ENCODE data around the gene EGFR. TPM values are rescaled to one million over a fixed set of nuclear protein-coding genes. Genes with fewer than 3 reads are reported as not detected.

The EGFR gene
- total RNA-seq, 1 donor from 2014 or later: 23.4 TPM

GRCh38 chr7:55244006-55244745 is 225.4 kb downstream of the EGFR start:
- no peak for DNase-seq (ENCODE audit: low spot score)

- peak; percentile 78 for DNase-seq (ENCODE audit: low spot score)
These were observed 226.5 kb downstream of the EGFR start for GRCh38 chr7:55245271-55245723.

- no peak for DNase-seq (ENCODE audit: low spot score)
These were observed 227.4 kb downstream of the EGFR start for GRCh38 chr7:55246171-55246570.

GRCh38 chr7:55247428-55247827 is 228.6 kb downstream of the EGFR start:
- peak; percentile 28 for DNase-seq (ENCODE audit: low spot score)

- no peak for DNase-seq (ENCODE audit: low spot score)
These were observed 229.7 kb downstream of the EGFR start for GRCh38 chr7:55248526-55248925.

GRCh38 chr7:55249332-55249731 is 230.5 kb downstream of the EGFR start:
- DNase-seq (ENCODE audit: low spot score): peak; percentile 29

GRCh38 chr7:55250313-55250712 is 231.5 kb downstream of the EGFR start:
- DNase-seq (ENCODE audit: low spot score): no peak

- no peak for DNase-seq (ENCODE audit: low spot score)
These were observed 232.5 kb downstream of the EGFR start for GRCh38 chr7:55251313-55251712.

- DNase-seq (ENCODE audit: low spot score): no peak
These were observed 233.1 kb downstream of the EGFR start for GRCh38 chr7:55251911-55252310.

- no peak for DNase-seq (ENCODE audit: low spot score)
These were observed 233.6 kb downstream of the EGFR start for GRCh38 chr7:55252386-55252785.

- no peak for DNase-seq (ENCODE audit: low spot score)
These were observed 234.4 kb downstream of the EGFR start for GRCh38 chr7:55253188-55253587.

GRCh38 chr7:55254242-55254595 is 235.4 kb downstream of the EGFR start:
- DNase-seq (ENCODE audit: low spot score): no peak

GRCh38 chr7:55254596-55255495 is 236.0 kb downstream of the EGFR start:
- DNase-seq (ENCODE audit: low spot score): peak; percentile 87

- peak; percentile 84 for DNase-seq (ENCODE audit: low spot score)
These were observed 237.0 kb downstream of the EGFR start for GRCh38 chr7:55255496-55256445.

- DNase-seq (ENCODE audit: low spot score): no peak
These were observed 239.8 kb downstream of the EGFR start for GRCh38 chr7:55258631-55259030.

- DNase-seq (ENCODE audit: low spot score): no peak
These were observed 241.4 kb downstream of the EGFR start for GRCh38 chr7:55260171-55260570.

GRCh38 chr7:55260676-55261385 is 242.0 kb downstream of the EGFR start:
- DNase-seq (ENCODE audit: low spot score): no peak
